HEK293T (cell line): ENCODE data around the gene MS4A1.

ENCODE experiments used
- ARNT ChIP-seq: fragments of 450-650 bp; IDR thresholded peaks from 2 replicates; pipeline ENCODE4 v1.6.1; 2017; ENCODE audit warnings: mild to moderate bottlenecking
- BHLHE40 ChIP-seq: fragments of 450-650 bp; IDR thresholded peaks from 2 replicates; pipeline ENCODE4 v1.6.1; 2016; ENCODE audit warnings: mild to moderate bottlenecking, moderate library complexity, borderline replicate concordance
- FOXA1 ChIP-seq: fragments of 450-650 bp; IDR thresholded peaks from 2 replicates; pipeline ENCODE4 v1.6.1; 2016; ENCODE audit warnings: mild to moderate bottlenecking
- FOXK2 ChIP-seq: fragments of 450-650 bp; IDR thresholded peaks from 2 replicates; pipeline ENCODE4 v1.6.1; 2016; ENCODE audit warnings: mild to moderate bottlenecking
- FOXM1 ChIP-seq: fragments of 450-650 bp; IDR thresholded peaks from 2 replicates; pipeline ENCODE4 v1.6.1; 2017; ENCODE audit warnings: mild to moderate bottlenecking, borderline replicate concordance
- HDGF ChIP-seq: fragments of 450-650 bp; IDR thresholded peaks from 2 replicates; pipeline ENCODE4 v1.6.1; 2017; ENCODE audit warnings: antibody characterized with exemption, borderline replicate concordance
- PKNOX1 ChIP-seq: fragments of 450-650 bp; IDR thresholded peaks from 2 replicates; pipeline ENCODE4 v1.6.1; 2016
- SP1 ChIP-seq: fragments of 450-650 bp; IDR thresholded peaks from 2 replicates; pipeline ENCODE4 v1.6.1; 2017
- SUZ12 ChIP-seq: fragments of 450-650 bp; IDR thresholded peaks from 2 replicates; pipeline ENCODE4 v1.6.1; 2016; ENCODE audit warnings: mild to moderate bottlenecking

GRCh38 chr11:60428517-60428916 lies 27.1 kb upstream of the MS4A1 start:
- TF ChIP-seq BHLHE40, result no peak
- no peak for TF ChIP-seq HDGF
- no peak for TF ChIP-seq FOXM1
- TF ChIP-seq FOXK2, result no peak
- no peak for TF ChIP-seq PKNOX1
- no peak for TF ChIP-seq SP1
- TF ChIP-seq ARNT, result no peak
- TF ChIP-seq SUZ12, result no peak
- no peak for TF ChIP-seq FOXA1
